Measurements from ENCODE around the gene ACY1. TPM values are rescaled to one million over a fixed set of nuclear protein-coding genes. Genes with fewer than 3 reads are reported as not detected.

ACY1 gene
- total RNA-seq, 1 donor from 2014 or later = 59.4 TPM

GRCh38 chr3:51958603-51959521, 24.5 kb upstream of the ACY1 start:
- peaks cover 2% of the 10 kb centered on the region for H3K36me3 ChIP-seq (ENCODE audit: control insufficient read depth, insufficient read depth, low read length)
- H3K4me3 ChIP-seq (ENCODE audit: low read depth, low read length) = no peak overlapping the region
- TF ChIP-seq CTCF (IDR thresholded peaks at IDR 0.05; ENCODE audit: insufficient read depth, low read length, poor library complexity, severe bottlenecking) = no peak
- H3K27me3 ChIP-seq (ENCODE audit: control insufficient read depth, insufficient read depth, low read length) = peaks cover 7% of the 10 kb centered on the region
- no peak for DNase-seq (ENCODE audit: low read depth)

- TF ChIP-seq CTCF (IDR thresholded peaks at IDR 0.05; ENCODE audit: insufficient read depth, low read length, poor library complexity, severe bottlenecking) = no peak
- no peak overlapping the region for H3K4me3 ChIP-seq (ENCODE audit: low read depth, low read length)
- no peak for DNase-seq (ENCODE audit: low read depth)
- peaks cover 7% of the 10 kb centered on the region for H3K27me3 ChIP-seq (ENCODE audit: control insufficient read depth, insufficient read depth, low read length)
- H3K36me3 ChIP-seq (ENCODE audit: control insufficient read depth, insufficient read depth, low read length) = peaks cover 2% of the 10 kb centered on the region
Observed at GRCh38 chr3:51959651-51960050, 23.7 kb upstream of the ACY1 start.

- no peak for DNase-seq (ENCODE audit: low read depth)
- no peak overlapping the region for H3K4me3 ChIP-seq (ENCODE audit: low read depth, low read length)
- H3K27me3 ChIP-seq (ENCODE audit: control insufficient read depth, insufficient read depth, low read length) = peaks cover 3% of the 10 kb centered on the region
- TF ChIP-seq CTCF (IDR thresholded peaks at IDR 0.05; ENCODE audit: insufficient read depth, low read length, poor library complexity, severe bottlenecking) = no peak
- H3K36me3 ChIP-seq (ENCODE audit: control insufficient read depth, insufficient read depth, low read length) = peaks cover 2% of the 10 kb centered on the region
Observed at GRCh38 chr3:51960386-51960785, 22.9 kb upstream of the ACY1 start.

GRCh38 chr3:51961011-51961410, 22.3 kb upstream of the ACY1 start:
- Histone ChIP-seq H3K36me3 (ENCODE audit: control insufficient read depth, insufficient read depth, low read length) (peaks cover 2% of the 10 kb centered on the region), H3K4me3 (ENCODE audit: low read depth, low read length) (no peak overlapping the region), H3K27me3 (ENCODE audit: control insufficient read depth, insufficient read depth, low read length) (no peaks in the 10 kb centered on the region)
- TF ChIP-seq CTCF (IDR thresholded peaks at IDR 0.05; ENCODE audit: insufficient read depth, low read length, poor library complexity, severe bottlenecking) = no peak
- DNase-seq (ENCODE audit: low read depth) = no peak

GRCh38 chr3:51961602-51962569, 21.4 kb upstream of the ACY1 start:
- no peaks in the 10 kb centered on the region for H3K27me3 ChIP-seq (ENCODE audit: control insufficient read depth, insufficient read depth, low read length)
- no peak for TF ChIP-seq CTCF (IDR thresholded peaks at IDR 0.05; ENCODE audit: insufficient read depth, low read length, poor library complexity, severe bottlenecking)
- peaks cover 2% of the 10 kb centered on the region for H3K36me3 ChIP-seq (ENCODE audit: control insufficient read depth, insufficient read depth, low read length)
- no peak for DNase-seq (ENCODE audit: low read depth)
- H3K4me3 ChIP-seq (ENCODE audit: low read depth, low read length) = no peak overlapping the region
